Upper lobe of left lung (tissue), 4 donors: ENCODE data around the gene PTPRG.

Source experiments
- CTCF ChIP-seq, 6 experiments: fragments of 450-650 bp in 4 of 6; fragments of 200-600 bp in 2 of 6; sonication (generic) in 2 of 6; IDR thresholded peaks; one replicate each; pipeline ENCODE4 v1.5.1; 2016 to 2019; ENCODE audit warnings: antibody characterized with exemption in 6 of 6
- EP300 ChIP-seq, 4 donors: sonication (generic); formaldehyde crosslinking; IDR thresholded peaks; one replicate each; pipeline ENCODE4 v1.5.1; 2017; ENCODE audit warnings: antibody characterized with exemption in 4 of 4, control low read depth in 2 of 4

GRCh38 chr3:61690016-61690415 lies 128.6 kb downstream of the PTPRG start:
- TF ChIP-seq CTCF (IDR thresholded peaks at IDR 0.05) (no peak), EP300 (IDR thresholded peaks at IDR 0.05) (no peak)
